GM20431 (cell line): ENCODE data around the gene SMPD1.

Experiments used
- in situ Hi-C: fragments of 300-500 bp; cut with MseI, MboI; formaldehyde crosslinking; loops from one replicate; pipeline ENCODE4 v1.15.0; 2020; ENCODE audit warnings: low sequenced_read_pairs; ENCODE audit not compliant: unreplicated experiment

The SMPD1 gene

DNA sequence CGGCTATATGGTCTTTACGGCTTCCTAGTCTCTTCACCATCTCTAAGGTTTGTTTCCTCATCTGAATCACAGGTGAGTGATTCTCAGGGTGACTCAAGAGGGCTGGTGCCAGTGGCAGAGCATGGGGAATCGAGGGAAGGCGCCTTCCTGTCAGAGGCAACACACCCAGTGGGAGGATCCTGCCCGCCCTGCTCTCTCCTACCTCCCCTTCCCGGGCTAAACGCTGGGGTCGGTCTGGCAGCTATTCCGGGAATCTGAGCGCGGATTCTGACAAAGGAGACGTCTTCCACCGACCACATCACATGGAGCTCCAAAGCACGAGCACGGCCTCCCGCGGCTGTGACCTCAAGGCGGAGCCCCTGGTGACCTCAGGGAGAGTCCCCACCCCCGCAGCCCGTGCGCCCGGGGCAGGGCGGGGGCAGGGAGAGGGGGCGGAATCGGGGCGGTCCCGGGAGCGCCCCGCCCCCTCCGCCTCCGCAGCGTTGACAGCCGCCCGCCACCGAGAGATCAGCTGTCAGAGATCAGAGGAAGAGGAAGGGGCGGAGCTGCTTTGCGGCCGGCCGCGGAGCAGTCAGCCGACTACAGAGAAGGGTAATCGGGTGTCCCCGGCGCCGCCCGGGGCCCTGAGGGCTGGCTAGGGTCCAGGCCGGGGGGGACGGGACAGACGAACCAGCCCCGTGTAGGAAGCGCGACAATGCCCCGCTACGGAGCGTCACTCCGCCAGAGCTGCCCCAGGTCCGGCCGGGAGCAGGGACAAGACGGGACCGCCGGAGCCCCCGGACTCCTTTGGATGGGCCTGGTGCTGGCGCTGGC is at the start of gene SMPD1:
Gene SMPD1, plus strand, starts transcription at position 570 of the 813 bp plus-strand sequence. Its CDS starts 125 bp downstream, at position 695.
- in situ Hi-C loops, result no loop called here

DNA sequence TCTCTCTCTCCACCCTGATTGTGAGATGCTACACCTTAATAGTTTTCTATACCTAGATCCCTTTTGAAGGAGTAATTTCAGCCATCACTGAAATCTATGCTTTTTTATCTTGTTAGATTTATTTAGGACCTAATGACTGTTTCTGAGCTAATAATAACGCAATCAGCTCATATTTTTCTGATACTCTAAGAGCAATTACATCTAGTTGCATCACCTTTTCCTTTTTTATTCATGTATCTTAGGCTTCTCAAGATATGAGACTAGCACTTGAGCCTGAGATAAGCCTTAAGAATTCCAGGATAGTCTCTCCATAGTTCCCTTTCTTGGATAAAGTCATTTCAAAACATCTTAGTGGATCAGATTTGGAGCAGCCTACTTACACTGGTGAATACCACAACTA is 44.9 kb upstream of the SMPD1 start:
- in situ Hi-C loops, result no loop called here

DNA sequence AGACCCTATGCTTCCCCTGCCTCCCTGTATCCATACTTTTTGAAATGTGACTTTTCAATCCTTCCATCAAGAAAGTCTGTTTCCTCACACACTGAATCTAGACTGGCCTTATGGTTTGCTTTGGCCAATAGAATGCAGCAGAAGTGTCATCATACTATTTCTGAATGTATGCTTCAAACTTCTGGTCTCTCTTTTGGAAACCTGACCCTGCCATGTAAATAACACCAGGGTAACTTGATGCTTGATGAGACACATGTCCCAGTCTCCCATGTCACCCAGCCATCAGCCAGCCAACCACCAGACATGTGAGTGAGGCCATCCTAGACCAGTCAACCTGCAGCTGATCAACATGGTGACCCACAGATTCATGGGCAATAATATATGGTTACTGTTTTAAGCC is 40.2 kb upstream of the SMPD1 start:
- in situ Hi-C loops, result loop anchor here (25.0 kb wide), 1 partner anchor 338 kb away; the partner anchor contains the start of gene OR56A4

DNA sequence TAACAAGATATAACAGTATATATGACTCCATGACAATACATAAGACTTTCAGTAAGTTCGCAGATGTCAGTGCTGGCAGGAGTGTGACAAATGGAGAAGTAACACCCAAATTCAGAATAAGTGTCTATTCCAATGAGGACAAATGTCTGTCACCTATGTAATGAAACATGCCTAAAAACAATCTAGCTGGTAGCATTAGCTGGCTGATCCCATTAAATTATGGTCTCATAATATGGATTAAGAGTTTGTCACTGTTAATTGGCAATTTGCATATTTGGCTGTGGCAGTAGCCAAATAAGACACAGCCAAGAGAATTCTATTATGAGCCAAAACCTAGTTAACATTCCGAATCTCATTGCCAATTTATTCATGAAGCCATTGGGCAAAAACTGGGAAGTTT is 39.8 kb upstream of the SMPD1 start:
- in situ Hi-C loops, result loop anchor here (25.0 kb wide), 1 partner anchor 338 kb away; the partner anchor contains the start of gene OR56A4

DNA sequence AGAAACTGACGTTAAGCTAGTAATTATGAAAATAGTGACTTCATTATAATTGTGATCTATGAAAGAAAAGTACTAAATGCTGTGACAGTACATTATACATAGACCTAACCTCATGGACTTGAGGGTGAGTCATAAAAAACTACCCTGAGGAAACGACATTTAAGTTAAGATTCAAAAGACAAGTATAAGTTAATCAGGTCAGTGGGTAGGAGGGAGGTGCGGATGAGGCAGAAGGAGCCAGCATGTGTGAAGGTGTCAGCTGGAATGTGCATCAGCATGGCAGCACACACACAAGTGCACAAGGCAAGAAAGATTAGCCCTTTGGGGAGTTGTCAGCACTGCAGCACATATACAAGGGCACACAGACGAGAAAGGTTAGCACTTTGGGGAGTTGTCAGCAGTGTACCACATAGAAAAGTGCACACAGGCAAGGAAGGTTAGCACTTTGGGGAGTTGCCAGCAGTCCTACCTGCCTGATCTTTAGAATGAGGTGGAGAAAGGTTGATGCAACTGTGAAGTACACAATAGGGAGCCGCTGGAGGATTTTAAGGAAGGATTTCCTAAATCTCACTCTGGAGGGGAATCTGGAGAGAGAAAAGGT is 38.4 kb upstream of the SMPD1 start:
- in situ Hi-C loops, result loop anchor here (25.0 kb wide), 1 partner anchor 340 kb away; the partner anchor contains the start of gene OR56A4

DNA sequence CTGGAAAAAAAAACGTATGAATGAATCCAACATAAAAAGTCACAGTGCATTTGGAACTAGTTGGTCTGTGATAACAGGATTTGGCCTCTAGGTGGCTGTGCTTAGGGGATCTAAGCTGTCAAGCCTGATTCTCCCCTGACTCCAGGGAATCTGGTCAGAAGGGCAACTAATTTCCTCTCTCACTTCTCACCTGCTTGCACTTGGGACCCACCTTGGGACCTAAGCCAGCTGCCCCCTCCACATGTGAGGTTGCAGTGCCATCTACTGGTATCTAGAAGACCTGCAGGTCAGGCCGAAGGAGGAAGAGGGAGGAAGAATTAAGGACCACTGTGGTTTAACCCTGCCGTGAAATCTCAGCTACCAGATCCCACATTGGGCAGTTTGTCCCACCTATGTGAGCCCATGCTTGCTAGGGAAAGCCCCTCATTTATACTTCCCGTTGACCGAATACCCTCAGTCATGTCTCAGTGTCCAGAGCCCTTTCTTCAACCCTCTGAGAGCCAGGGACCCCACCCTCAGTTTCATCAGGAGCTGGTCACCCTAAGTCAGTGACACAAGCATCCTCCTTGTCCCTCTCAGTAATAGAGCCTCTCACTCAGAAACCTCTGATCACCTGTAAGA is 36.8 kb upstream of the SMPD1 start:
- in situ Hi-C loops, result loop anchor here (25.0 kb wide), 1 partner anchor 341 kb away; the partner anchor contains the start of gene OR56A4

DNA sequence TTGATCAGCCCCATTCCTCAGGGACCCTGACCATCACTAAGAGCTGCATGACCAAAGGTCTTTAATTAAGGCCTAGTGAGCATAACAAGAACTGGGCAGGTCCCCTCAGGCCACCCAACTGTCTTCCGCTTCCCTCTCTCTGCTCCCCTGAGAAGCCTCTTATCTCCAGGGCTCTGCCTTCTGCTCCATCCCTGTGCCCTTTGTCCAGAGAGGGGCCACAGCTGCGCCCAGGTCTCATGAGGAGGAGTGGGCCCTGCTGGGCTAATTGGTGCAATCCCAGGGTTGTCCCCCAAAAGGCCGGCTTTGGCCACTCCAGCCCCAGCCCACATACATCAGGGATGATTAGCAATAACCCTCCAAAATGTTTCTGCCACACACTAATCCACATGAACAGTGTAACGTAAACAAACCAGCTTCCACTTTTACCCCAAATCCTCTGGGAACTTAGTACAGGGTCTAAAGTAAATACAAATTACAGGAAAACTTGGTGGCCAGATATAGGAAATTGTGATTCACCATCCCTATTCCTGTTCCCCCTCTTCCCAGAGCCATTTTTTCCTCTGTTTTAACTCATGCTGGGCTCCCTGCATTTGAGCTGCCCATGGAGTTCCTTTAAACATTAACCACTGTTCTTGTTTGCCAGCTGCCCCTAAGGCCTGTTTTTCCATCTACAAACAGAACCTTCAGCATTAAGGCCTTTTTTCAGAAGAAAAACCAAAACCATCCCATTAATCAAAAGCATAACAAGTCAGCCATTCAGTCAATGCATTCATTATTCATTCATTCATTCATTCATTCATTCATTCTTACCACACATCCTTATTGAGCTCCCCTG is 35.4 kb upstream of the SMPD1 start:
- in situ Hi-C loops, result loop anchor here (25.0 kb wide), 1 partner anchor 343 kb away; the partner anchor contains the start of gene OR56A4

DNA sequence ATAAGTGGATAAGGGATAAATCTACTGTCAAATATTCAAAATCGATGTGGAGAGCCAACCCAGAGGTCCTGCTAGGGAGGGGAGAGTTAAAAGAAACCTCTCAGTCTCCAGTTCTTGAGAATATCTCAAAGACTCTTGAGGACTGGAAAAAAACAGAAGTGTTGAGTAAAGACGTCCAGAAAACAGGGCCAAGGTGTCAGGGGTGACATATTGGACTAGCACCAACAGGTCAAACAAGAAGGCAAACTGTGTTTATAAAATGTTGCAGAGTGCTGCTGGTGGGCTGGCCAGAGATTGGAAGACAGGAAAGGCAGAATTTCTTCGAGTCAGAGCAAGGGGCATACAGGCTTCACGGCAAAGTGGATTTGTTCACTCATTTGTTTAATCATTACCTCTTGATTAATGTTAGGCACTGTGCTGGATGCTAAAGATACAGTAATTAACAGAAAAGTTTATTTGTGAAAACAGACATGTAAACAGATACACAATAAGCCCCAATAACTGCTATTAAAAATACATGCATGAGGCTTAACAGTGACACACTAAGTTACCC is 33.7 kb upstream of the SMPD1 start:
- in situ Hi-C loops, result loop anchor here (25.0 kb wide), 1 partner anchor 344 kb away; the partner anchor contains the start of gene OR56A4

DNA sequence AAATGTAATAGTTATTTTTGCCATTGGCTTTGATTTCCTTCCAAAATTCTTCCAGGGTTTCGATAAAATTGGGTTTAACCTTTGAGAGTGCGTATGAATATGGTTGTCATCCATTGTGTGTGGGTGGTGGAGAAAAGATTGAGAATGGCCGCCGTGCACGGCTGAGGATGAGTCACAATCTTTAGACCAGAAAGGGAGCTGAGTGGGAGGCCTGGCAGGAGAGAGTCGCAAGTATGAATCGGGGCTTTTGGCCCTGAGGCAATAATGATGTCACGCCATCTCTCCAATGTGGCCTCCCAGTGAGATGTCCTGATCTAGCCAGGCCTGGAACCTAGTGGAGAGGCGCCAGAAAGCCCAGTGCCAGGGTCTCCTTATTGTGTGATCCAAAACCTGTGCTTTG is 33.1 kb upstream of the SMPD1 start:
- in situ Hi-C loops, result loop anchor here (25.0 kb wide), 1 partner anchor 345 kb away; the partner anchor contains the start of gene OR56A4

DNA sequence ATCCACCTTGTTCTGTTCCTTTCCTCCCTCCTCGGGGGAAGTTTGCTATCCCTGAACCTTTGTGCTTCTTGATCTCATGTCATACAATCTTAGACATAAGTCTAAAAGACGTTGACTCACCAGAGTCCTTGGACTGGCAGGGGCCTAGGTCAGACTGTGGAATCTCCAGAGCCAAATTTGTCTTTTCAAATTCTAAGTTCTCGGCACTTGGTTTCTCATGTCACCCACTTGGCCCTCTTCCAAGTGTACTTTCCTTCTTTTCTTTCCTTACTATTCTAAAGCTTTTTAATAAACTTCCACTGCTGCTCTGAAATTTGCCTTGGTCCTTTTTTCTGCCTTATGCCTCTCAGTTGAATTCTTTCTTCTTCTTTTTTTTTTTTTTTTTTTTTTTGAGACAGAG is 30.1 kb upstream of the SMPD1 start:
- in situ Hi-C loops, result loop anchor here (25.0 kb wide), 1 partner anchor 348 kb away; the partner anchor contains the start of gene OR56A4

DNA sequence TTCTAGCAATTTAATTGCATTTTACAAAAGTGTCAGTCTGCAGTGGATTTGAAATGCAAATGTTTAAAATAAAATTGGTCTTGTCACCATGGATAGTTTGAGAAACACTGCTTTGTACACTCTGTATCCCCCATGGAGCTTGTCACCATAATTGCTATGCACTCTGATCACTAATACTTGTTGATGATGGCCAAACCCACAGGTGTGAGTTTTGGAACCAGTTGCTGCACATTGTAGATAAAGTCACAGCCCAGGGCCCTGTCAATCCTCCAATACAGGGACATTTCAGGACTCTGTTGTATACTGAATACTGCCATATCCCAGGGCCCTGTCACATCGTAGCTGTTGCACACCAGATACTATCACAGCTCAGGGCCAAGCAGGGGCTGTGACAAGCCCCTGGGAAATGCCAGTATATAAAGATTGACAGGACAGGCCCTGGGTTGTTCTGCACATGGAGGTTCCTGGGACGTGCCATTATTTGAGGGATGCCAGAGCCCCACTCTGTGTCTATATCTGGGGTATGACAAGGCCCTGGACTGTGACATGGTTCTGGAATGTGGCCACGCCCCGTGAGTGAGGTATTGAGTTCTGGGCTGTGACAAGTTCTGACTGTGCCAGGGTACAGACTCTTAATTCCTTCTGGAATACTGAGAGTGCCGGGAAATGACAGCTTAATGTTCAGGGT is 27.9 kb upstream of the SMPD1 start:
- in situ Hi-C loops, result loop anchor here (25.0 kb wide), 1 partner anchor 350 kb away; the partner anchor contains the start of gene OR56A4

DNA sequence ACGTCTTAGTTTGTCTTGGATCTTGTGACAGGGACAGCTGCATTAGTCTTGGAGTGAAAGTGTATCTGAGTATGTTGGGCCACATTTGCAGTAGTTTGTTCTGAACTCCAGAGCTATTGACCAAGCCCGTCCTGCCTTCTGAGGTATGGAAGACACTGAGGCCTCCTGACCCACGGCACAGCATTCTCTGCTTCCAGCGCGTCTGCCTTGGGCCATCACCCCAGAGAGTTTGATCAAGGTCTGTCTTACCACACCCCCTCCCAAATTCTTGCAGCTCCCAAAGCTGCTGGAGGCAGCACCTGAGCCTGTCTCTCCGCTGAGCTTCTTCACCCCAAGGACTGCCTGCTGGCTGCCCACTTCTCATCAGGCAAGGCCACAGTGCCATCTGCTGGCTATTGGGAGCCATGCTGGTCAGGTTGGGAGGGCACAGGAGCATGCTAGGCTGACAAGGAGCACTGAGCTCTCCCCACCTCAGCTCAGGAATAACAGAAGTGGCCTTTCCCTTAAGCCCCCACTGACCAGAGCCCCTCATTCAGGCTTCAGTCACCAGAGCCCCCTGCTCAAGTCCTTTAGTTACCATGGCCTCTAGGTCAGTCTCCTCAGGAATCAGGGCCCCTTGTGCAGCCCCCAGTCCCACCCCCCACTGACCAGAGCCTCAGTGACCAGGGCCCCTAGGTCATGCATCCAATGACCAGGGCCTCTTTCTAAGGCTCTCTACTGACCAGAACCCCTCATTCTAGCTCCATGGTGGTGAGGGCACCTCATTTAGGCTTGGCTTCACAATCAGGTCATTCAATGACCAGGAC is 27.2 kb upstream of the SMPD1 start:
- in situ Hi-C loops, result loop anchor here (25.0 kb wide), 1 partner anchor 351 kb away; the partner anchor contains the start of gene OR56A4

DNA sequence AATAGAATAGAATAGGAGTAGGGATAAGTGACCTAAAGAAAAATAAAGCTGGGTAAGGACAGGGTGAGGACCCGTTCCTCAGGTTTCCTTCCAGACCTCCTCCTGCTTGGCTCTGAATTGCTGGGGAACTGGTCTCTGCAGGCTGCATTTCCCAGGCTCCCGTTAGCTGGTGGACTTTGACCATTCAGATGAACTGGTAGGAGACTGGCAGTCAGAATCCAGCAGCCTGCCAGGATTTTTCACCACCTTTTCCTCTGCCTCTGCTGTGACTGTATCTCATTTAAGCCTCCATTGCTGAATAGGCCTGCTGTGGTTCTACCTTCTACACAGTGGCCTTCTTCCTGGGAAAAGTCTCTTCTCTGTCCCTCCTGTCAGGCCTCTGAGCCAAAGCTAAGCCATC is 24.6 kb upstream of the SMPD1 start:
- in situ Hi-C loops, result loop anchor here (25.0 kb wide), 1 partner anchor 353 kb away; the partner anchor contains the start of gene OR56A4

DNA sequence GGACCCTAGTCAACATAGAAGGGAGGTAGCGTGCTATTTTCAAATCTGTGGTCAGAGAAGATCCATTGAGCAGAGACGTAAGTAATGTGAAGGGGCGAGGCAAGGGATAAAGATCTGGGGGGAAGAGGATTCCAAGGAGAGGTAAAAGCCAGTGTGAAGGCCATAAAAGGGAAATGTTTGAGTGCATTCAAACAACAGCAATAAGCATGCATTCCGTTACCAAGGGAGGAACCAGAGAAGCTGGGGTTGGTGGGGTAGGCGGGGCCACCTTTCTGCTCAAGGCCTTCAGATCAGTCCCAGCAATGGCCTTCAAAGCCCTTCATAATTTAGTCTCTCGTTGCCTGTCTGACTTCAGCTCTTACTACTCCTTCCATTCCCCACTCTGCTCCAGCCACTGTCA is 18.4 kb upstream of the SMPD1 start:
- in situ Hi-C loops, result loop anchor here (25.0 kb wide), 1 partner anchor 360 kb away; the partner anchor contains the start of gene OR56A4

DNA sequence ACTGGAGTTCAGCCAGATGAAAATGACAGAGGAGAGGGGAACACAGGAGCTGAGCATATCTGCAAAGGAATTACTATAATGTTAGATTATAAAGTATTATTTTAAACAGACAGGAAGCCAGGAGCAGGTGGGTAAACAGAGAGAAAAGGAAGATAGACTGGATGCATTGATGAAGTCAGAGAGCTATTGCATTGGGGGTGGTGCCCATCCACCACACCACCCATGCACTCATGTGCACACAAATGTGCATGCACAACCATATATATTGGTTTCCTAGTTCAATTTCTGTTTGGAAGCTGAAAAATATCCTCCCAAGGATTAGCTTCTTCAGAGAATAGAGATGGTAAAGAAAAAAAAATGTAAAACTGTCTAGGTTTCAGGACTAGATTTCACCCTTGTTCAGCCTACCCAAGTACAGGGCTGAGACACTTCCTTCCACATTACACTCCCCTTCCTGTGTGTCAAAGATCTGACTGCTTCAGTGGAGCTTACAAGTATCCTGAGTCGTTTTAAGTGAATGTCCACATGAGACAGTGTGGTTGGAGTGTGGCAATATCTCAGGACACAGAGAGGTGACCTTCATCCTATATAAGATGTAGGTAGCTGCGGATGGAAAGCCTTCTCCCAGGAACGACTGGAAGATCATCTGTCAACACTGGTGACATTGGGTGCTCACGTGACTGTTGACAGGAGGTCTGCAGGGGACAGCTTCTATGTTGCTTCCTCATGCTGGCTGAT is 12.2 kb upstream of the SMPD1 start:
- in situ Hi-C loops, result no loop called here

DNA sequence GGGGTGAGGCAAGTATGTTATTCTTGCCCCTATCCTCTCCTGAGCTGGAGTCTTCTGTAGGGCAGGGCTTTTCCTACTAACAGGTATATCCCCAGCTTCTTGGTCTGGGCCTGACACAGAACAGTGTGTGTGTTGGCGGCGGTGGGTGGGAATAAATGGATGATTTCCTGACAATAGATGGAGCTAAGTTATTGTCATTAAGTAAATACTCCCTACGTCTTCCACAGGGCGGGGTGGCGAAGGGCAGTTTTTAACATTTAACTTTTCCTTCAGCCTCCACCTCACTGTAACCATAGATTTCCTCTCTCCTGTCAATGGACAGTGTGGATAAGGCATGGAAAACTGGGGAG is 11.7 kb upstream of the SMPD1 start:
- in situ Hi-C loops, result no loop called here
